Stomach (tissue), 9 donors: Measurements from ENCODE around the gene TNS3. TPM values are rescaled to one million over a fixed set of nuclear protein-coding genes. Genes with fewer than 3 reads are reported as not detected.

Experiments
- DNase-seq, 2 donors: peaks; one replicate each; pipeline versions ENCODE4 v3.0.0 to v3.0.0-alpha.2; 2013 to 2019
- H3K27ac ChIP-seq, 5 donors: fragments of 200-600 bp in 4 of 5; sonication (generic) in 4 of 5; one replicate each; pipeline ENCODE4 v1.5.1; 2013 to 2019; ENCODE audit warnings: mild to moderate bottlenecking in 1 of 5, moderate library complexity in 1 of 5
- H3K27me3 ChIP-seq, 3 donors: fragments of 200-600 bp; sonication (generic); one replicate each; pipeline ENCODE4 v1.5.1; 2017 to 2019; ENCODE audit warnings: mixed run types in 1 of 3
- H3K36me3 ChIP-seq, 4 donors: fragments of 200-600 bp; sonication (generic); 1 replicate in 3 of 4; 2 replicates in 1 of 4; pipeline ENCODE4 v1.5.1; 2016 to 2019
- H3K4me1 ChIP-seq, 4 donors: fragments of 200-600 bp; sonication (generic); one replicate each; pipeline ENCODE4 v1.5.1; 2016 to 2019
- H3K4me3 ChIP-seq, 4 donors: fragments of 200-600 bp; sonication (generic) in 3 of 4; one replicate each; pipeline ENCODE4 v1.5.1; 2016 to 2019; ENCODE audit warnings: mild to moderate bottlenecking in 1 of 4
- H3K9me3 ChIP-seq, 4 donors: fragments of 200-600 bp; sonication (generic); one replicate each; pipeline ENCODE4 v1.5.1; 2016 to 2019
- CTCF ChIP-seq, 7 experiments: fragments of 450-650 bp in 4 of 7; fragments of 200-600 bp in 3 of 7; sonication (generic) in 3 of 7; IDR thresholded peaks; one replicate each; pipeline ENCODE4 v1.5.1; 2016 to 2019; ENCODE audit warnings: antibody characterized with exemption in 7 of 7, control low read depth in 2 of 7, mild to moderate bottlenecking in 1 of 7
- EP300 ChIP-seq: sonication (generic); formaldehyde crosslinking; IDR thresholded peaks from one replicate; pipeline ENCODE4 v1.6.1; 2017; ENCODE audit warnings: antibody characterized with exemption
- POLR2A ChIP-seq, 4 donors: fragments of 450-650 bp; IDR thresholded peaks; one replicate each; pipeline ENCODE4 v1.6.1; 2016; ENCODE audit warnings: antibody characterized with exemption in 4 of 4, control low read depth in 2 of 4, mild to moderate bottlenecking in 1 of 4, moderate library complexity in 1 of 4
- POLR2AphosphoS5 ChIP-seq, 3 donors: sonication (generic); formaldehyde crosslinking; IDR thresholded peaks; one replicate each; pipeline ENCODE4 v1.6.1; 2016; ENCODE audit warnings: antibody characterized with exemption in 3 of 3
- WGBS, 5 donors: extraction: QIAGEN DNeasy Blood & Tissue Kit in 3 of 5; methylation state at CpG; one replicate each; pipeline versions ENCODE4 v1.1.5 to v1.1.7; 2013 to 2018; 5-methylcytosine and 5-hydroxymethylcytosine counted together
- intact Hi-C: fragments of 100-400 bp; cut with DNase I; formaldehyde crosslinking; loops from one replicate; pipeline ENCODE4 v1.15.1; 2023; ENCODE audit warnings: low total_unique reads
- polyA plus RNA-seq, 3 donors: library from polyadenylated mRNA; stranded (reverse); fragments of 200-250 nt; gene quantifications; one replicate each; pipeline ENCODE4 v1.2.3, GENCODE V29; 2013
- total RNA-seq, 5 donors: library from RNA; depleted of rRNA; stranded (reverse); fragments of >200 nt; gene quantifications; one replicate each; pipeline versions ENCODE4 v1.1.0 to v1.2.3, GENCODE V29; 2014 to 2016
- donor health status: healthy with polysubstance abuse.
- donor health status: Bipolar disorder and iron deficiency.
- donor health status: healthy.

Gene TNS3
- total and polyA plus RNA-seq, 8 donors, result 10.0 to 105 (median 41.0) TPM

DNA sequence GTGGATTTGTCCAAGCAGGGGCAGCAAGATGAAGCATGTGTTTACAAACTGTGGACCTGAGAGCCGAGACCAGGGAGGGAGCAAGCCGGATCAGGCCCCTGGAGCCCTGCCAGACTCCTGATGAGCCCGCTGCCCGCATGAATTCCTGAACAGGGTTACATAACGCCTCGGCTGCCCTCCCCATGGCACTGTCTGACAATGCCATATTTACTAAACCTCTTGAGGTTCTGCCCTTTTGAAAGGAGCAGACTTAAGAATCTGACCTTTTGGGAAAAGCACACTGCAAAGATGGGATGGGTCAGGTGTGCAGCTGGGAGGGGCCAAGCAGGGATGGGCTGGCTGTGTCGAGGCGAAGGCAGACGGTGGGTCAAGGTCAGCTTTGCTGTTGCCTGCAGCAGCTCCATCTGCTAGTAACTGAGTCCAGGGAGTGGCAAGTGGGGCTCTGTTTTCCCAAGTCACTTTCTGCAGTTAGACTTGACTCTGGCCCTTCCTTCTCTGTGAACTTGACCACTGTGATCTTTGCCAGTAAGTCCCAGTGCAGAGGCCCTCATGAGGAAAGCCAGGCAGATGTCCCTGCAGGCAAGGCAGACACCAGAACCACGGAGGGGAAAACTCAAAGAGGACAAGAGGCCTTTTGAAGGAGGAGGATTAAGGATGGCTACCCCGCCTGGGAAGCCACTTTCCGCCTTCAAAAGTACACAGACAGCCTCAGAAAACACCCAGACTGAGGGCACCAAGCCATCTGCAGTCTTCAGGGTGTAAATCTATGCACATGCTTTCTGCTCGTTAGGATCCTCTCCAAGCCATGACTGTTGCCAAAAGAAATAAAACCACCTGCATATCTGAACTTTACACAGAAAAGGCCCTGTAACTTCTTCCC, 175.8 kb downstream of the TNS3 start:
- Histone ChIP-seq H3K9me3 (no peaks in the 10 kb centered on the region), H3K27me3 (no peaks in the 10 kb centered on the region), H3K27ac (peak overlapping the region; percentile 69 to 84 (median 76)), H3K36me3 (peaks cover 9 to 50% (median 22%) of the 10 kb centered on the region in 4 donors), H3K4me3 (no peak overlapping the region), H3K4me1 (peaks cover 44 to 89% (median 77%) of the 10 kb centered on the region in 4 donors)
- intact Hi-C loops, result no loop called here
- TF ChIP-seq POLR2AphosphoS5 (IDR thresholded peaks at IDR 0.05) (peak; percentile 5 to 44 (median 8)), CTCF (IDR thresholded peaks at IDR 0.05) (no peak)
- peak; percentile 67 to 93 for DNase-seq
- 16 to 40% (median 20%) methylated on average over 12 to 13 of the region's 13 CpGs for WGBS, 5 donors

- Histone ChIP-seq H3K9me3 (no peaks in the 10 kb centered on the region), H3K27me3 (no peaks in the 10 kb centered on the region), H3K36me3 (peaks cover 9 to 47% (median 16%) of the 10 kb centered on the region in 4 donors), H3K4me1 (peaks cover 50 to 95% (median 80%) of the 10 kb centered on the region in 4 donors), H3K4me3 (no peak overlapping the region), H3K27ac (peak overlapping the region; percentile 69 to 84 (median 76))
- 35 to 52% (median 51%) methylated on average over 8 of the region's 8 CpGs for WGBS, 5 donors
- intact Hi-C loops, result no loop called here
- DNase-seq, result peak in 1 of 2 donors; percentile 30
- TF ChIP-seq CTCF (IDR thresholded peaks at IDR 0.05) (no peak), POLR2AphosphoS5 (IDR thresholded peaks at IDR 0.05) (no peak), EP300 (no peak), POLR2A (IDR thresholded peaks at IDR 0.05) (no peak)
Measured at GRCh38 chr7:47405286-47405904, 176.5 kb downstream of the TNS3 start.

DNA sequence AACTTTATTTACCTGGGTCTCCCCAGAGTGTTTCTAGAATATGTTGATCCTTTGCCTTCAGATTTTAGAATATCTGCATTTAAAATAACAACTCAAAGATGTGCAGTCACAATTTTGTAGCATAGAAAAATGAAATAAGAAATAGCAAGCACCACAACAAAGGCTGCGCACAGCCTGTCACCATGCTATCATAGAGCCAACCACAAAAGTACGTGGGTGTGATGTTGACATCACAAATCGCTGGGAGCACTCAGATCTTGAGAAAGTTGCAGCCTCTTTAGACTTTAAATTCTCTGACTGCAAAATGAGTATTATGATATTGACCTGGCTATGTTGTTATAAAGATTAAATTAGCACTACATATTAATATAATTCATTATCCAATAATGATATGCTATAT, 177.9 kb downstream of the TNS3 start:
- peaks cover 0 to 38% (median 6%) of the 10 kb centered on the region in 4 donors for H3K36me3 ChIP-seq
- H3K4me1 ChIP-seq, result peaks cover 50 to 91% (median 75%) of the 10 kb centered on the region in 4 donors
- intact Hi-C loops, result no loop called here
- TF ChIP-seq POLR2AphosphoS5 (IDR thresholded peaks at IDR 0.05) (no peak), EP300 (no peak), POLR2A (IDR thresholded peaks at IDR 0.05) (no peak), CTCF (IDR thresholded peaks at IDR 0.05) (no peak)
- H3K27ac ChIP-seq, result peak overlapping the region in 4 of 5 donors; percentile 67 to 84 (median 78)
- H3K4me3 ChIP-seq, result no peak overlapping the region
- DNase-seq, result peak; percentile 26 to 47
- no peaks in the 10 kb centered on the region for H3K9me3 ChIP-seq
- WGBS, 5 donors, result 24 to 54% (median 50%) methylated on average over 3 of the region's 3 CpGs
- no peaks in the 10 kb centered on the region for H3K27me3 ChIP-seq

- DNase-seq, result peak; percentile 42 to 52
- H3K9me3 ChIP-seq, result no peaks in the 10 kb centered on the region
- WGBS, 5 donors, result 20 to 46% (median 35%) methylated on average over 11 to 15 of the region's 15 CpGs
- peaks cover 0 to 34% (median 6%) of the 10 kb centered on the region in 4 donors for H3K36me3 ChIP-seq
- intact Hi-C loops, result no loop called here
- peaks cover 50 to 83% (median 68%) of the 10 kb centered on the region in 4 donors for H3K4me1 ChIP-seq
- no peaks in the 10 kb centered on the region for H3K27me3 ChIP-seq
- H3K27ac ChIP-seq, result peak overlapping the region; percentile 67 to 84 (median 79)
- no peak overlapping the region for H3K4me3 ChIP-seq
- TF ChIP-seq EP300 (no peak), POLR2A (IDR thresholded peaks at IDR 0.05) (no peak), CTCF (IDR thresholded peaks at IDR 0.05) (no peak), POLR2AphosphoS5 (IDR thresholded peaks at IDR 0.05) (no peak)
Measured at GRCh38 chr7:47402941-47403866, 178.7 kb downstream of the TNS3 start.
